Activated naive CD8-positive, alpha-beta T cell treated with anti-CD3 and anti-CD28 coated beads, Interleukin-2, amount 50 U/mL, for 16 hours (primary cell): Measurements from ENCODE around the gene IL6ST.
A peak's percentile ranks its signal among the peaks of the same experiment; 100 is the strongest.
"Not testable (repeated sequence)": the region's sequence is repeated elsewhere in the genome, so short reads cannot be mapped to it uniquely, and the experiment has no call there.

Experiments
- DNase-seq: peaks from one replicate; pipeline ENCODE4 v3.0.0-alpha.2; 2020; ENCODE audit warnings: low read depth, low spot score

Gene IL6ST

GRCh38 chr5:55966284-55966683 is 28.5 kb downstream of the IL6ST start:
- DNase-seq, result no peak

GRCh38 chr5:55965525-55965924 is 29.2 kb downstream of the IL6ST start:
- DNase-seq, result no peak

- DNase-seq, result no peak
These were observed 34.0 kb downstream of the IL6ST start for GRCh38 chr5:55960779-55961178.

- no peak for DNase-seq
These were observed 35.6 kb downstream of the IL6ST start for GRCh38 chr5:55959208-55959607.

GRCh38 chr5:55941154-55941553 is 53.6 kb downstream of the IL6ST start:
- DNase-seq, result not testable (repeated sequence)

- not testable (repeated sequence) for DNase-seq
These were observed 57.2 kb downstream of the IL6ST start for GRCh38 chr5:55937598-55937997.

GRCh38 chr5:55936100-55936693 is 58.6 kb downstream of the IL6ST start:
- peak; percentile 60 for DNase-seq

- no peak for DNase-seq
These were observed 59.4 kb downstream of the IL6ST start for GRCh38 chr5:55935371-55935770.

- DNase-seq, result no peak
These were observed 60.0 kb downstream of the IL6ST start for GRCh38 chr5:55934720-55935119.

- no peak for DNase-seq
These were observed 60.6 kb downstream of the IL6ST start for GRCh38 chr5:55934115-55934613.

- DNase-seq, result no peak
These were observed 61.2 kb downstream of the IL6ST start for GRCh38 chr5:55933377-55934114.

GRCh38 chr5:55932700-55933099 is 62.1 kb downstream of the IL6ST start:
- DNase-seq, result no peak

GRCh38 chr5:55929020-55929799 is 65.6 kb downstream of the IL6ST start:
- DNase-seq, result no peak

- DNase-seq, result no peak
These were observed 66.7 kb downstream of the IL6ST start for GRCh38 chr5:55927861-55928655.

- no peak for DNase-seq
These were observed 68.3 kb downstream of the IL6ST start for GRCh38 chr5:55926476-55926875.

GRCh38 chr5:55925712-55926111 is 69.1 kb downstream of the IL6ST start:
- no peak for DNase-seq

GRCh38 chr5:55925181-55925580 is 69.6 kb downstream of the IL6ST start:
- no peak for DNase-seq

- DNase-seq, result no peak
These were observed 70.0 kb downstream of the IL6ST start for GRCh38 chr5:55924744-55925143.

- DNase-seq, result no peak
These were observed 70.8 kb downstream of the IL6ST start for GRCh38 chr5:55923865-55924500.

- no peak for DNase-seq
These were observed 71.5 kb downstream of the IL6ST start for GRCh38 chr5:55923177-55923771.

GRCh38 chr5:55921617-55922016 is 73.1 kb downstream of the IL6ST start:
- no peak for DNase-seq
